ENCODE results near the gene MSANTD3. TPM values are rescaled to one million over a fixed set of nuclear protein-coding genes. Genes with fewer than 3 reads are reported as not detected.

Gene MSANTD3
- total RNA-seq, 1 donor from 2014 or later, result 74.4 TPM

DNA sequence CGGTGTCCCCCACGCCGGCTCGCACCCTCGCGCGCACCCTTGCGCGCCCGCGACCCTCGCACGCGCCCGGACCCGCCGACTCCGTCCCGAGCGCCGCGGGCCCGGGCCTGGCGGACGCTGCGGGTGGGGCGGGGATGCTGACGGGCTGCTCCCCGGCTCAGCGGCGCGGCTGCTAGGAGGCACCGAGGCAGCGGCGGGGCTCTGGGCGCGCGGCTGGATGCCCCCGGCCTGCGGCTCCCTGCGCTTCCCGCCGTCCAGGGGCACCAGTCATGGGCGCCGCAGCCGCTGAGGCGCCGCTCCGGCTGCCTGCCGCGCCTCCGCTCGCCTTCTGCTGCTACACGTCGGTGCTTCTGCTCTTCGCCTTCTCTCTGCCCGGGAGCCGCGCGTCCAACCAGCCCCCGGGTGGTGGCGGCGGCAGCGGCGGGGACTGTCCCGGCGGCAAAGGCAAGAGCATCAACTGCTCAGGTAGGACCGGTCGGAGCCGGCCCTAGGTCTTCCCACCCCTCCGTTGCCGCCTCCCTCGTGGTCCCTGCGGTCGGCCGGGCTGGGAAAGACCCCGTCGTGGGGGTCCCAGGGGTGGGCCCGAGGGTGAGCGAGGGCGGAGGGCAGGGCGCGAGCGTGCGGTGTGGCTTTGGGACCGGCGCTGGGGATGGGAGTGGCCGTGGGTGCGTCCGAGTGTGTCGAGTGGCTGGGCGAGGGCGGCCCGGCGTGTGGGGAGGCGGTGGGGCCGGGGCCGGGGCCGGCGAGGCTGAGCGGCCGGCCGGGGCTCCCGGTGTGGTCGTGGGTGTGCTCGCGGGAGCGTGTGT lies 46.5 kb downstream of the MSANTD3 start:
- DNase-seq (ENCODE audit: low read depth), result no peak
- TF ChIP-seq, protein P1, sequence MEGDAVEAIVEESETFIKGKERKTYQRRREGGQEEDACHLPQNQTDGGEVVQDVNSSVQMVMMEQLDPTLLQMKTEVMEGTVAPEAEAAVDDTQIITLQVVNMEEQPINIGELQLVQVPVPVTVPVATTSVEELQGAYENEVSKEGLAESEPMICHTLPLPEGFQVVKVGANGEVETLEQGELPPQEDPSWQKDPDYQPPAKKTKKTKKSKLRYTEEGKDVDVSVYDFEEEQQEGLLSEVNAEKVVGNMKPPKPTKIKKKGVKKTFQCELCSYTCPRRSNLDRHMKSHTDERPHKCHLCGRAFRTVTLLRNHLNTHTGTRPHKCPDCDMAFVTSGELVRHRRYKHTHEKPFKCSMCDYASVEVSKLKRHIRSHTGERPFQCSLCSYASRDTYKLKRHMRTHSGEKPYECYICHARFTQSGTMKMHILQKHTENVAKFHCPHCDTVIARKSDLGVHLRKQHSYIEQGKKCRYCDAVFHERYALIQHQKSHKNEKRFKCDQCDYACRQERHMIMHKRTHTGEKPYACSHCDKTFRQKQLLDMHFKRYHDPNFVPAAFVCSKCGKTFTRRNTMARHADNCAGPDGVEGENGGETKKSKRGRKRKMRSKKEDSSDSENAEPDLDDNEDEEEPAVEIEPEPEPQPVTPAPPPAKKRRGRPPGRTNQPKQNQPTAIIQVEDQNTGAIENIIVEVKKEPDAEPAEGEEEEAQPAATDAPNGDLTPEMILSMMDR (conservative IDR thresholded peaks at IDR 0.05; ENCODE audit: low read depth, low read length), result no peak

DNA sequence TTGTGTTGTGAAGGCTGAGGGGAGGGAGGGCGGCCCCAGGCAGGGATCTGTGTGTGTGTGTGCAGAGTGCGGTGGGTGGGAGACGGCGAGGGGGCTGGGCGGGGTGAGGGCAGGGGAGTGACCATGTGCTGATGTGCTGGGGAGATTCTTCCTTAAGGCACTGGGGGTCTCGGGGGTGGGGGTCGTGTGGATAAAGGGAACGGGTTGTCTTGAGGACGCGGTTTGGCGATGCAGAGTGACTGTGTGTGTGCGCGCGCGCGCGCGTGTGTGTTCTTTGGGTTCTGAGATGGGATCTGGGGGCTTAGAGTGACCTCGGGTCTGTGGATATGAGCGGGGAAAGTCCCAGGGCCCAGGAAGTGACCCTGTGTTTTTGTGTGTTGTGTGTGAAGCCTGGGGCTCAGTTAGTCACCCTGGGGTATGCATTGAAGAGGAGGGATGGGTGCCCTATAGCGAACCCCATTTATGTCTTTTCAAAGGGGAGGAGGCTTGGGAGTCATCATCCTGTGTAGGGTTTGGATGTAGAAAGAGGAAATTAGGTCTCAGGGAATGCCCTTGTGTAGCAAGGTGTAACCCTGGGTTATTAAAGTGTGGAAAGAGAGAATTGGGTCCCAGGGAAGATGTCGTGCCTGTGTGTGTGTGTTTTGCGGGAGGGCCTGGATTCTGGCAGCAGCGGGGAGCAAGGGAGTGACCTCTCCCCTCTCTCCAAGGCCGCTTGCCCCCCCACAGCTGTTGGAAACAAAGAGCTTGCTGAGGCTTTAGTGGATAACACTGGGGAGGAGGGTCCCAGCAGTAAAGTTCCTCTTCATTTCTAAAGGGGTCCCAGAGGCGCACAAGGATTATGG lies 47.4 kb downstream of the MSANTD3 start:
- H3K4me3 ChIP-seq (ENCODE audit: low read depth, low read length), result peak overlapping the region; percentile 68
- no peak for DNase-seq (ENCODE audit: low read depth)
- TF ChIP-seq, protein P1 (conservative IDR thresholded peaks at IDR 0.05; ENCODE audit: low read depth, low read length), result no peak

More for the DNA sequence above, 46.5 kb downstream of the MSANTD3 start:
- H3K4me3 ChIP-seq (ENCODE audit: low read depth, low read length), result peak overlapping the region; percentile 68

DNA sequence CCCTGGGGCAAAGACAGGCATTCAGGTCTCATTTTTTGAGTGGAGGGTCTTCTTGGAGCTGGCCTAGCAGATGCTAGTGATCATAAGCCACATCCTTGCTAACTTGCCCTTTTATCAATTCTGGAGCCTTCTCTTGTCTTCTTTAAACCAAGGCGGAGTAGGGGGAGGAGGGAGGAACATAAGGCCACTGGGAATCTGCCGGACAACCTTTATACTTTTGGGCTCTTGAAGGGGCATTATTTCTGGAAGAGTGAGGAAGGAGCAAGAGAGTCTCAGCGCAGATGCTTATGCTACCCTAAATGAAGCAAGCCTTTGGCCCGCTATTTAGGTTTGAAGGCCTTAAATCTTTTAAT lies 48.0 kb downstream of the MSANTD3 start:
- no peak overlapping the region for H3K4me3 ChIP-seq (ENCODE audit: low read depth, low read length)
- TF ChIP-seq, protein P1 (conservative IDR thresholded peaks at IDR 0.05; ENCODE audit: low read depth, low read length), result no peak
- DNase-seq (ENCODE audit: low read depth), result no peak

DNA sequence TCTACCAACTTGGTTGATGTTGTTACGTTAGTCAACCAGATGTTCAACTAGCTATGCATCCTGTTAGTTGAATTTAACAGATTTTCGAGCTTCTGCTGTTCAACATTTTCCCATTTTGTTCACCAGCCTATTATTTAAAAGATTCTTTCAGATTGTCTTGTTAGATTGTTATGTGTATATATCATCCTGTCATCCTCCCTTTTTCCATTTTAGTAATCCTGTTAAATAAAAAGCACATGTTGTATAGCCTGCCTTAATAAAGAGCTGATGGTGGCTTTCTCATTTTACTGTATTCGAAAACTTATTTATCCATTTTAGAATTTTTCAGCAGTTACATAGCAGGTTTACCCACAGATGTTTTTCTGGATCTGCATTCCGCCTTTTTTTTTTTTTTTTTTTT lies 50.3 kb downstream of the MSANTD3 start:
- TF ChIP-seq, protein P1 (conservative IDR thresholded peaks at IDR 0.05; ENCODE audit: low read depth, low read length), result no peak
- H3K4me3 ChIP-seq (ENCODE audit: low read depth, low read length), result no peak overlapping the region
- no peak for DNase-seq (ENCODE audit: low read depth)

DNA sequence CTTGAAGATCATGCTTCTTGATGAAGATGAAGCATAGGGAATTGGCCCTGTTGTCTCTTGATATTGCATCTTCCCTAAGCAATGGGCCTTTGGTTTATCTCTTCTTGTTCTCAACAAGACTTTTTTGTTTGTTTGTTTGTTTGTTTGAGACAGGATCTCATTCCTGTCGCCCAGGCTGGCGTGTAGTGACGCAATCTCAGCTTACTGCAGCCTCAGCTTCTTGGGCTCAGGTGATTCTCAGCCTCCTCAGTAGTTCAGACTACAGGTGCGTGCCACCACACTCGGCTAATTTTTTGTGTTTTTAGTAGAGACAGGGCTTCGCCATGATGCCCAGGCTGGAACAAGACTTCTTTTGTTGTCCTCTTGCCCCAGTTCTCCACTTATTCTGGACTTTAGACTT lies 51.2 kb downstream of the MSANTD3 start:
- no peak overlapping the region for H3K4me3 ChIP-seq (ENCODE audit: low read depth, low read length)
- DNase-seq (ENCODE audit: low read depth), result no peak

DNA sequence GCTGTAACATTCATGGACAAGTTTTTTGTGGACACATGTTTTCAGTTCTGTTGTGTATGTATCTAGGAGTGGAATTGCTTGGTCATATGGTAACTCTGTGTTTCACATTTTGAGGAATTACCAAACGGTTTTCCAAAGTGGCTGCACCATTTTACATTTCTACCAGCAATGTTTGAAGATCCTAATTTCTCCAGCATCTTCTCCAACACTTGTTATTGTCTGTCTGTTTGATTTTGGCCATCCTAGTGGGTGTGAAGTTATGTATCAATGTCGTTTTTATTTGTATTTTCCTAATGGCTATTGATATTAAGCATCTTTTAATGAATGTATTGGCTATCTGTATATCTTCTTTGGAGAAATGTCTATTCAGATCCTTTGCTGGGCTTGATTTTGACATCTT lies 52.9 kb downstream of the MSANTD3 start:
- no peak for DNase-seq (ENCODE audit: low read depth)
- H3K4me3 ChIP-seq (ENCODE audit: low read depth, low read length), result no peak overlapping the region
- TF ChIP-seq, protein P1 (conservative IDR thresholded peaks at IDR 0.05; ENCODE audit: low read depth, low read length), result no peak

More for the DNA sequence above, 51.2 kb downstream of the MSANTD3 start:
- TF ChIP-seq, protein P1 (conservative IDR thresholded peaks at IDR 0.05; ENCODE audit: low read depth, low read length), result no peak

All from epithelial cell of proximal tubule (primary cell).